Keratinocyte (primary cell): ENCODE measurements around the gene DGCR8. TPM values are rescaled to one million over a fixed set of nuclear protein-coding genes. Genes with fewer than 3 reads are reported as not detected.

Experiments used
- DNase-seq: peaks from one replicate; pipeline ENCODE4 v3.0.0-alpha.2; 2011; ENCODE audit warnings: low read depth, missing footprints, low spot score
- FAIRE-seq: peaks from 2 replicates; lab custom pipeline; 2011; peaks lifted over from hg19 to GRCh38; lab: Jason Lieb, UNC
- H2AFZ ChIP-seq: 2 replicates; pipeline ENCODE4 v1.6.0; 2012; ENCODE audit warnings: low read length, control low read depth, inconsistent platforms; ENCODE audit not compliant: control insufficient read depth
- H3K27ac ChIP-seq: 2 replicates; pipeline ENCODE4 v1.5.1; 2011; ENCODE audit warnings: low read length; ENCODE audit not compliant: control insufficient read depth, insufficient read depth
- H3K27me3 ChIP-seq: 3 replicates; pipeline ENCODE4 v1.6.0; 2011; ENCODE audit warnings: low read length; ENCODE audit not compliant: control insufficient read depth, insufficient read depth; ENCODE audit errors: extremely low read depth
- H3K36me3 ChIP-seq, 2 experiments: 2 replicates in 1 of 2; 3 replicates in 1 of 2; pipeline ENCODE4 v1.5.1; 2011; ENCODE audit warnings: low read length in 2 of 2, mild to moderate bottlenecking in 1 of 2; ENCODE audit not compliant: control insufficient read depth in 2 of 2, insufficient read depth in 2 of 2; ENCODE audit errors: extremely low read depth in 1 of 2
- H3K4me1 ChIP-seq: 3 replicates; pipeline ENCODE4 v1.5.1; 2011; ENCODE audit warnings: low read length; ENCODE audit not compliant: control insufficient read depth, insufficient read depth; ENCODE audit errors: extremely low read depth
- H3K4me2 ChIP-seq: 3 replicates; pipeline ENCODE4 v1.6.0; 2011; ENCODE audit warnings: low read depth, low read length; ENCODE audit not compliant: control insufficient read depth, insufficient read depth; ENCODE audit errors: extremely low read depth
- H3K4me3 ChIP-seq, 3 experiments: fragments of 200-600 bp in 1 of 3; sonication (generic) in 1 of 3; 2 replicates in 2 of 3; 3 replicates in 1 of 3; pipeline ENCODE4 v1.5.1; 2011 to 2016; ENCODE audit warnings: low read length in 3 of 3, mild to moderate bottlenecking in 3 of 3, control low read depth in 2 of 3, inconsistent platforms in 1 of 3, low read depth in 1 of 3, mixed read lengths in 1 of 3, mixed run types in 1 of 3, moderate library complexity in 1 of 3; ENCODE audit not compliant: control insufficient read depth in 2 of 3, insufficient read depth in 2 of 3; ENCODE audit errors: extremely low read depth in 1 of 3
- H3K79me2 ChIP-seq: 2 replicates; pipeline ENCODE4 v1.6.0; 2012; ENCODE audit warnings: low read length; ENCODE audit not compliant: control insufficient read depth, insufficient read depth
- H3K9ac ChIP-seq: 3 replicates; pipeline ENCODE4 v1.6.0; 2011; ENCODE audit warnings: low read length; ENCODE audit not compliant: control insufficient read depth, insufficient read depth; ENCODE audit errors: extremely low read depth
- H3K9me1 ChIP-seq: 3 replicates; pipeline ENCODE4 v1.6.0; 2011; ENCODE audit warnings: low read length; ENCODE audit not compliant: control insufficient read depth, insufficient read depth; ENCODE audit errors: extremely low read depth
- H3K9me3 ChIP-seq: 2 replicates; pipeline ENCODE4 v1.5.1; 2012; ENCODE audit warnings: low read depth, low read length; ENCODE audit not compliant: control insufficient read depth
- H4K20me1 ChIP-seq: 3 replicates; pipeline ENCODE4 v1.6.0; 2011; ENCODE audit warnings: low read length; ENCODE audit not compliant: control insufficient read depth, insufficient read depth; ENCODE audit errors: extremely low read depth
- CTCF ChIP-seq, 3 experiments: IDR thresholded peaks in 1 of 3; conservative IDR thresholded peaks in 1 of 3; optimal IDR thresholded peaks in 1 of 3; 2 replicates in 2 of 3; 3 replicates in 1 of 3; pipeline versions ENCODE3 to v1.5.1; 2011; ENCODE audit warnings: low read length in 3 of 3, mild to moderate bottlenecking in 3 of 3, moderate library complexity in 2 of 3, control low read depth in 1 of 3, inconsistent platforms in 1 of 3; ENCODE audit not compliant: insufficient read depth in 2 of 3; ENCODE audit errors: extremely low read depth in 1 of 3
- EZH2 ChIP-seq: IDR thresholded peaks from one replicate; pipeline ENCODE4 v1.6.1; 2012; ENCODE audit warnings: inconsistent platforms, mild to moderate bottlenecking, low read length, moderate library complexity
- dilution Hi-C: fragments of 300-500 bp; cut with MboI; formaldehyde crosslinking; loops from one replicate; pipeline ENCODE4 v1.7.0; 2020; ENCODE audit warnings: low sequenced_read_pairs; ENCODE audit not compliant: extremely low pct_ligation_motif_present
- polyA plus RNA-seq, 5 experiments: library from polyadenylated mRNA; depleted of rRNA in 3 of 5; stranded (reverse) in 3 of 5; stranded (forward) in 1 of 5; unstranded in 1 of 5; fragments of >200 nt; gene quantifications; 1 replicate in 1 of 5; 2 replicates in 3 of 5; 3 replicates in 1 of 5; pipeline versions ENCODE4 v1.2.1 to v1.2.3, GENCODE V29; 2011 to 2012; ENCODE audit warnings: missing spikeins in 2 of 5, low read depth in 1 of 5, low replicate concordance in 1 of 5

Gene DGCR8
- polyA plus RNA-seq, 1 donor (not counting 4 experiments of a cell fraction or from before 2014, with no cell fraction given): 17.2 TPM

GRCh38 chr22:20145206-20145831, 65.3 kb downstream of the DGCR8 start:
- H3K4me1 ChIP-seq: no peaks in the 10 kb centered on the region
- H3K4me3 ChIP-seq: no peak overlapping the region
- H3K9ac ChIP-seq: no peak overlapping the region
- TF ChIP-seq CTCF (optimal IDR thresholded peaks at IDR 0.05 in 1 of 3, IDR thresholded peaks at IDR 0.05 in 1 of 3, conservative IDR thresholded peaks at IDR 0.05 in 1 of 3; ENCODE audit: extremely low read depth in 1 of 3, insufficient read depth in 2 of 3, low read length in 3 of 3) (no peak), EZH2 (no peak)
- no peaks in the 10 kb centered on the region for H3K9me1 ChIP-seq
- H2AFZ ChIP-seq: no peak overlapping the region
- H3K9me3 ChIP-seq: no peaks in the 10 kb centered on the region
- FAIRE-seq: no peak
- no peaks in the 10 kb centered on the region for H4K20me1 ChIP-seq
- dilution Hi-C loops: no loop called here
- H3K27ac ChIP-seq: no peak overlapping the region
- H3K27me3 ChIP-seq: no peaks in the 10 kb centered on the region
- H3K36me3 ChIP-seq: peaks cover 0 to 16% of the 10 kb centered on the region in 2 experiments
- H3K4me2 ChIP-seq: no peak overlapping the region
- H3K79me2 ChIP-seq: no peaks in the 10 kb centered on the region
- DNase-seq: no peak

GRCh38 chr22:20145832-20146223, 65.8 kb downstream of the DGCR8 start:
- FAIRE-seq: no peak
- Histone ChIP-seq H3K79me2 (no peaks in the 10 kb centered on the region), H4K20me1 (no peaks in the 10 kb centered on the region), H3K9ac (no peak overlapping the region), H3K9me3 (no peaks in the 10 kb centered on the region), H3K27me3 (no peaks in the 10 kb centered on the region), H3K4me1 (no peaks in the 10 kb centered on the region), H3K4me3 (no peak overlapping the region), H3K36me3 (peaks cover 0 to 15% of the 10 kb centered on the region in 2 experiments), H2AFZ (no peak overlapping the region), H3K27ac (no peak overlapping the region), H3K9me1 (no peaks in the 10 kb centered on the region), H3K4me2 (no peak overlapping the region)
- DNase-seq: no peak
- dilution Hi-C loops: no loop called here
- TF ChIP-seq CTCF (optimal IDR thresholded peaks at IDR 0.05 in 1 of 3, IDR thresholded peaks at IDR 0.05 in 1 of 3, conservative IDR thresholded peaks at IDR 0.05 in 1 of 3; ENCODE audit: extremely low read depth in 1 of 3, insufficient read depth in 2 of 3, low read length in 3 of 3) (no peak), EZH2 (no peak)
